ENCODE results near the gene GABRB3. TPM values are rescaled to one million over a fixed set of nuclear protein-coding genes. Genes with fewer than 3 reads are reported as not detected.

Gene GABRB3
- polyA plus RNA-seq, 1 donor (not counting 4 experiments of a cell fraction or from before 2014, with no cell fraction given) = 0.81 TPM

GRCh38 chr15:26806574-26806973 is 33.7 kb upstream of the GABRB3 start:
- no peak overlapping the region for H3K4me3 ChIP-seq (ENCODE audit: control insufficient read depth in 2 of 3, extremely low read depth in 1 of 3, insufficient read depth in 2 of 3, low read depth in 1 of 3, low read length in 3 of 3)
- no peaks in the 10 kb centered on the region for H3K4me1 ChIP-seq (ENCODE audit: control insufficient read depth, extremely low read depth, insufficient read depth, low read length)
- no peak for FAIRE-seq
- no peak overlapping the region for H3K27ac ChIP-seq (ENCODE audit: control insufficient read depth, insufficient read depth, low read length)
- no peaks in the 10 kb centered on the region for H3K36me3 ChIP-seq (ENCODE audit: control insufficient read depth in 2 of 2, extremely low read depth in 1 of 2, insufficient read depth in 2 of 2, low read length in 2 of 2)
- no peaks in the 10 kb centered on the region for H3K27me3 ChIP-seq (ENCODE audit: control insufficient read depth, extremely low read depth, insufficient read depth, low read length)
- no peaks in the 10 kb centered on the region for H4K20me1 ChIP-seq (ENCODE audit: control insufficient read depth, extremely low read depth, insufficient read depth, low read length)
- no peak for DNase-seq (ENCODE audit: low read depth, low spot score)
- dilution Hi-C loops (cut with MboI; ENCODE audit: extremely low pct_ligation_motif_present, low sequenced_read_pairs) = no loop called here
- no peak overlapping the region for H2AFZ ChIP-seq (ENCODE audit: control insufficient read depth, low read length)
- TF ChIP-seq EZH2 (IDR thresholded peaks at IDR 0.05; ENCODE audit: low read length) = no peak
- TF ChIP-seq, protein P1, sequence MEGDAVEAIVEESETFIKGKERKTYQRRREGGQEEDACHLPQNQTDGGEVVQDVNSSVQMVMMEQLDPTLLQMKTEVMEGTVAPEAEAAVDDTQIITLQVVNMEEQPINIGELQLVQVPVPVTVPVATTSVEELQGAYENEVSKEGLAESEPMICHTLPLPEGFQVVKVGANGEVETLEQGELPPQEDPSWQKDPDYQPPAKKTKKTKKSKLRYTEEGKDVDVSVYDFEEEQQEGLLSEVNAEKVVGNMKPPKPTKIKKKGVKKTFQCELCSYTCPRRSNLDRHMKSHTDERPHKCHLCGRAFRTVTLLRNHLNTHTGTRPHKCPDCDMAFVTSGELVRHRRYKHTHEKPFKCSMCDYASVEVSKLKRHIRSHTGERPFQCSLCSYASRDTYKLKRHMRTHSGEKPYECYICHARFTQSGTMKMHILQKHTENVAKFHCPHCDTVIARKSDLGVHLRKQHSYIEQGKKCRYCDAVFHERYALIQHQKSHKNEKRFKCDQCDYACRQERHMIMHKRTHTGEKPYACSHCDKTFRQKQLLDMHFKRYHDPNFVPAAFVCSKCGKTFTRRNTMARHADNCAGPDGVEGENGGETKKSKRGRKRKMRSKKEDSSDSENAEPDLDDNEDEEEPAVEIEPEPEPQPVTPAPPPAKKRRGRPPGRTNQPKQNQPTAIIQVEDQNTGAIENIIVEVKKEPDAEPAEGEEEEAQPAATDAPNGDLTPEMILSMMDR (optimal IDR thresholded peaks at IDR 0.05 in 1 of 3, IDR thresholded peaks at IDR 0.05 in 1 of 3, conservative IDR thresholded peaks at IDR 0.05 in 1 of 3; ENCODE audit: extremely low read depth in 1 of 3, insufficient read depth in 2 of 3, low read length in 3 of 3) = no peak
- H3K9ac ChIP-seq (ENCODE audit: control insufficient read depth, extremely low read depth, insufficient read depth, low read length) = no peak overlapping the region
- H3K9me1 ChIP-seq (ENCODE audit: control insufficient read depth, extremely low read depth, insufficient read depth, low read length) = no peaks in the 10 kb centered on the region
- no peak overlapping the region for H3K4me2 ChIP-seq (ENCODE audit: control insufficient read depth, extremely low read depth, insufficient read depth, low read depth, low read length)
- no peaks in the 10 kb centered on the region for H3K79me2 ChIP-seq (ENCODE audit: control insufficient read depth, insufficient read depth, low read length)
- H3K9me3 ChIP-seq (ENCODE audit: control insufficient read depth, low read depth, low read length) = peaks cover 2% of the 10 kb centered on the region

- Histone ChIP-seq H3K79me2 (ENCODE audit: control insufficient read depth, insufficient read depth, low read length) (no peaks in the 10 kb centered on the region), H3K9me1 (ENCODE audit: control insufficient read depth, extremely low read depth, insufficient read depth, low read length) (no peaks in the 10 kb centered on the region), H3K9me3 (ENCODE audit: control insufficient read depth, low read depth, low read length) (peaks cover 2% of the 10 kb centered on the region), H3K9ac (ENCODE audit: control insufficient read depth, extremely low read depth, insufficient read depth, low read length) (no peak overlapping the region), H3K27ac (ENCODE audit: control insufficient read depth, insufficient read depth, low read length) (no peak overlapping the region), H3K4me3 (ENCODE audit: control insufficient read depth in 2 of 3, extremely low read depth in 1 of 3, insufficient read depth in 2 of 3, low read depth in 1 of 3, low read length in 3 of 3) (no peak overlapping the region), H3K27me3 (ENCODE audit: control insufficient read depth, extremely low read depth, insufficient read depth, low read length) (no peaks in the 10 kb centered on the region), H4K20me1 (ENCODE audit: control insufficient read depth, extremely low read depth, insufficient read depth, low read length) (no peaks in the 10 kb centered on the region), H3K36me3 (ENCODE audit: control insufficient read depth in 2 of 2, extremely low read depth in 1 of 2, insufficient read depth in 2 of 2, low read length in 2 of 2) (no peaks in the 10 kb centered on the region), H3K4me2 (ENCODE audit: control insufficient read depth, extremely low read depth, insufficient read depth, low read depth, low read length) (no peak overlapping the region), H2AFZ (ENCODE audit: control insufficient read depth, low read length) (no peak overlapping the region), H3K4me1 (ENCODE audit: control insufficient read depth, extremely low read depth, insufficient read depth, low read length) (no peaks in the 10 kb centered on the region)
- no peak for TF ChIP-seq EZH2 (IDR thresholded peaks at IDR 0.05; ENCODE audit: low read length)
- TF ChIP-seq, protein P1 (optimal IDR thresholded peaks at IDR 0.05 in 1 of 3, IDR thresholded peaks at IDR 0.05 in 1 of 3, conservative IDR thresholded peaks at IDR 0.05 in 1 of 3; ENCODE audit: extremely low read depth in 1 of 3, insufficient read depth in 2 of 3, low read length in 3 of 3) = no peak
- dilution Hi-C loops (cut with MboI; ENCODE audit: extremely low pct_ligation_motif_present, low sequenced_read_pairs) = no loop called here
- DNase-seq (ENCODE audit: low read depth, low spot score) (no peak), FAIRE-seq (no peak)
Measured at GRCh38 chr15:26806151-26806550, 33.3 kb upstream of the GABRB3 start.
